Stimulated activated effector memory CD8-positive, alpha-beta T cell treated with anti-CD3 and anti-CD28 coated beads, Interleukin-12 subunit alpha, Interleukin-12 subunit beta, amount 100 ng/mL, for 72 hours (primary cell): ENCODE measurements around the gene PUS1.
"Not testable (repeated sequence)": the region's sequence is repeated elsewhere in the genome, so short reads cannot be mapped to it uniquely, and the experiment has no call there.

ENCODE experiments used
- ATAC-seq: fragments of 150-1000 bp; cut with Tn5 transposase; 2 replicates; pipeline ENCODE4 v1.10.0; 2021
- DNase-seq, 2 donors: peaks; one replicate each; pipeline ENCODE4 v3.0.0; 2021 to 2022; ENCODE audit warnings: low spot score in 2 of 2
- H3K27ac Mint-ChIP-seq: one replicate; pipeline ENCODE4 v1.8.0; 2022; ENCODE audit warnings: mild to moderate bottlenecking, mixed read lengths
- H3K36me3 Mint-ChIP-seq: one replicate; pipeline ENCODE4 v1.8.0; 2022; ENCODE audit warnings: mild to moderate bottlenecking, mixed read lengths
- H3K4me1 Mint-ChIP-seq: one replicate; pipeline ENCODE4 v1.8.0; 2022; ENCODE audit warnings: mixed read lengths
- H3K4me3 Mint-ChIP-seq: one replicate; pipeline ENCODE4 v1.8.0; 2022; ENCODE audit warnings: mild to moderate bottlenecking, mixed read lengths
- H3K9me3 Mint-ChIP-seq: one replicate; pipeline ENCODE4 v1.8.0; 2022; ENCODE audit warnings: mixed read lengths

PUS1 gene

GRCh38 chr12:131950182-131950913 is 21.3 kb downstream of the PUS1 start:
- Mint-ChIP-seq H3K36me3 (peaks cover 21% of the 10 kb centered on the region), H3K9me3 (no peaks in the 10 kb centered on the region), H3K4me3 (peak overlapping the region; percentile 83), H3K4me1 (peaks cover 28% of the 10 kb centered on the region), H3K27ac (peak overlapping the region; percentile 90)
- peak; percentile 39 for ATAC-seq
- DNase-seq, result peak in 1 of 2 donors; percentile 37

GRCh38 chr12:131953810-131954209 is 24.7 kb downstream of the PUS1 start:
- Mint-ChIP-seq H3K36me3 (peaks cover 18% of the 10 kb centered on the region), H3K4me1 (peaks cover 38% of the 10 kb centered on the region)
- DNase-seq, H3K4me3 Mint-ChIP-seq, ATAC-seq, H3K9me3 Mint-ChIP-seq, H3K27ac Mint-ChIP-seq: not testable (repeated sequence)

- not testable (repeated sequence) for ATAC-seq, H3K27ac Mint-ChIP-seq, DNase-seq, H3K9me3 Mint-ChIP-seq, H3K4me3 Mint-ChIP-seq
- H3K36me3 Mint-ChIP-seq, result peaks cover 18% of the 10 kb centered on the region
- H3K4me1 Mint-ChIP-seq, result peaks cover 43% of the 10 kb centered on the region
These were observed 25.4 kb downstream of the PUS1 start for GRCh38 chr12:131954460-131954859.

DNA sequence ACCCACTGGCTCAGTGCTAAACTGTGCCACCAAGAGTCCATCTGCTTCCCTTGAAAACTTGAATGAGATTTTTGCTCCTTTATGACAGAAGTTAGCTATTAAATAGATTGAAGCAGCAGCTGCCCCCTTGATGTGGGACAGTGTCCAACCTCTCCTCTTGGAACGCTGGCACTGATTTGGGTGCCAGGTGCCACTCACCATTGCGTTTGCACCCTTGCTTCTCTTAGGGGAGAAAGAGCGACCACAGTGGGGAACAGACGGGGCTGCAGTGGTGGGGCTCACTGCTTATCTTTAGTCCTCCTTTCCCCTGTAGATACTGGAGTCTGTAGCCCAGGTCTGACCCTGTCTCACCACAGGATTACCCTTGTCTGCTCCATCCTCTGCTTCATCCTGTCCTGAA is 30.0 kb downstream of the PUS1 start:
- H3K9me3 Mint-ChIP-seq, result no peaks in the 10 kb centered on the region
- no peak for DNase-seq
- peak; percentile 28 for ATAC-seq
- H3K36me3 Mint-ChIP-seq, result peaks cover 36% of the 10 kb centered on the region
- peak overlapping the region; percentile 72 for H3K27ac Mint-ChIP-seq
- H3K4me3 Mint-ChIP-seq, result no peak overlapping the region
- peaks cover 65% of the 10 kb centered on the region for H3K4me1 Mint-ChIP-seq

DNA sequence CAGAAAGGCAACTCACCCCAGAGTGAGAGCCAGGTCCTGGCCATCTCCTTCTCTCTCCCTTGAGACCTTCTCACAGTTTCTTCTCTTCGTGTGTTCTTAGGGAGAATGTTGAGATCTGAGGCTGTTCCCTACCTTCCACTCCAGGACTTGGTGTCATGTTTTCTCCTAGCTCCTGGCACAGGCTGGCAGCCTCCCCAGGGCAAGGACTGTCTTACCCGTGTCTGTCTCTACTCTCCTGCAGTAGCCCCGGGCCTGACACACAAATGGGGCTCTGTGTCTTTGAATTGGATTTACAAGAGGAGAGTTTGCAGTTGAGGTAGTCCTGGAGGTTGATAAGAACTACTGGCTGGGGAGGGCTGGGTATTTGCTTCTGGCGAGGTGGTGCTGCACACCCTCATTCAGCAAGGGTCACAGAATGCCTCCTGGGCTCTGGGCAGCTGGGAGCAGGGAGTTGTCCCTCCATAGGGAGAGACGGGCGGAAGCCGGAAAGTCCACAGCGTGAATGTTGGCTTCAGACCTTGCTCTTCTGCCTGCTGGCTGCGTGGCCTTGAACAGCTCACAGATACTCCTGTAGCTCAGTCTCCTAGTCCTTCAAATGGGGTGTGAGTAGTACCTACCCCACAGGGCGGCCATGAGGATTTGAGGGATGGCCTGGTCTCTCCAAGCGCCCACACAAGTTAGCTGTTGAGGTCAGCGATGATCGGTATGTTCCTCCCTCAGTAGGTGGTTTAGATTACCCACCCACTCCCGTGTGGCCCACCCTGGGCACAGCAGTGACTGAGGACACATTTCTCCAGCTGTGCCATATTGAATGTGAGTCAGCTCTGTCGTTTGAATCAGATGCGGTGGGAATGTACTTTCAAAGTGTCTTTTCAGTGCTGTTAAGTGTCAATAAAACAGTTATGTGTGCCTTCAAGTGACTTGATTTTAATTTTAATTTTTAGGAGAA is 30.8 kb downstream of the PUS1 start:
- peak overlapping the region; percentile 72 for H3K27ac Mint-ChIP-seq
- H3K4me1 Mint-ChIP-seq, result peaks cover 70% of the 10 kb centered on the region
- H3K9me3 Mint-ChIP-seq, result no peaks in the 10 kb centered on the region
- DNase-seq (no peak), ATAC-seq (peak; percentile 49)
- H3K4me3 Mint-ChIP-seq, result no peak overlapping the region
- H3K36me3 Mint-ChIP-seq, result peaks cover 43% of the 10 kb centered on the region

DNA sequence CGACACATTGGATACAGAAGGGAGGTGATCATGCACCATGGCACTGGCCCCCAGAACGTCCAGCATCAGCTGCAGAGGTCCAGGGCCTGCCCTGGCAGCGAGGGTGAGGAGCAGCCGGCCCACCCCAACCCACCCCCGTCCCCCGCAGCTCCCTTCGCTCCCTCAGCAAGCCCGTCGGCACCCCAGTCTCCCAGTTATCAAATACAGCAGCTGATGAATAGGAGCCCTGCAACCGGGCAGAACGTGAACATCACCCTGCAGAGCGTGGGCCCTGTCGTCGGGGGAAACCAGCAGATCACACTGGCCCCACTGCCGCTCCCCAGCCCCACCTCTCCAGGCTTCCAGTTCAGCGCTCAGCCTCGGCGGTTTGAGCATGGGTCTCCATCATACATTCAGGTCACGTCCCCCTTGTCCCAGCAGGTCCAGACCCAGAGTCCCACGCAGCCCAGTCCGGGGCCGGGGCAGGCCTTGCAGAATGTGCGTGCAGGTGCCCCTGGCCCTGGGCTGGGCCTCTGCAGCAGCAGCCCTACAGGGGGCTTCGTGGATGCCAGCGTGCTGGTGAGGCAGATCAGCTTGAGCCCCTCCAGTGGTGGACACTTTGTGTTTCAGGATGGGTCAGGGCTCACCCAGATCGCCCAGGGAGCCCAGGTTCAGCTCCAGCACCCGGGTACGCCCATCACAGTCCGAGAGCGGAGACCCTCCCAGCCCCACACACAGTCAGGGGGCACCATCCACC is 31.7 kb downstream of the PUS1 start:
- not testable (repeated sequence) for H3K4me3 Mint-ChIP-seq, H3K9me3 Mint-ChIP-seq, DNase-seq, ATAC-seq, H3K27ac Mint-ChIP-seq
- peaks cover 74% of the 10 kb centered on the region for H3K4me1 Mint-ChIP-seq
- peaks cover 51% of the 10 kb centered on the region for H3K36me3 Mint-ChIP-seq

DNA sequence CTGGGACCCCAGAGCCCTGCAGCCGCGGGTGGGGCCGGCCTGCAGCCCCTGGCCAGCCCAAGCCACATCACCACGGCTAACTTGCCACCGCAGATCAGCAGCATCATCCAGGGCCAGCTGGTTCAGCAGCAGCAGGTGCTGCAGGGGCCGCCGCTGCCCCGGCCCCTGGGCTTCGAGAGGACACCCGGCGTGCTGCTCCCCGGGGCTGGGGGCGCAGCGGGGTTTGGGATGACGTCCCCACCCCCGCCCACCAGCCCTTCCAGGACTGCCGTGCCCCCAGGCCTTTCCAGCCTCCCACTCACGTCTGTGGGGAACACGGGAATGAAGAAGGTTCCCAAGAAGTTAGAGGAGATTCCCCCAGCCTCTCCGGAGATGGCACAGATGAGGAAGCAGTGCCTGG is 32.3 kb downstream of the PUS1 start:
- H3K36me3 Mint-ChIP-seq, result peaks cover 53% of the 10 kb centered on the region
- peaks cover 68% of the 10 kb centered on the region for H3K4me1 Mint-ChIP-seq
- H3K27ac Mint-ChIP-seq, result not testable (repeated sequence)

DNA sequence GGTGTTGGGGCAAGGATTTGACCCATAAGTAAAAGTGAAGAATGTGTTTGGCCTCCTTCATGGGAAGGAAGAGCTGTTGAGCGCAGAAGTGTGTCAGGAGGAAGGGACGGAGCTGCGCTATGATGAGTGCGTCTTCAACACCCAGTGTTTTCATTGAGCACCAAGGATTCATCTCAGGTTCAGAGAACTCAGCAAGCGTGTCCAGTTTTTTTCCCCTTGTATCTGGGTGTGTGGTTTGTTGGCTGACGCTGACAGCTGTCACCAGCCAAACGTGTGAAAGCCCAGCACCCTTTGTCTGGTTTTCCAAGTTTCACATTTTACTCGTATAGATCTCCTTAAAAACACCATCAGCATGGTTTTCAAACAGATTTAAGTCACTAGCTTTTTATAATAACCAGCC is 33.0 kb downstream of the PUS1 start:
- Mint-ChIP-seq H3K9me3 (no peaks in the 10 kb centered on the region), H3K4me1 (peaks cover 64% of the 10 kb centered on the region), H3K36me3 (peaks cover 53% of the 10 kb centered on the region), H3K27ac (no peak overlapping the region), H3K4me3 (no peak overlapping the region)
- ATAC-seq, result no peak
- DNase-seq, result no peak

More for the DNA sequence above, 32.3 kb downstream of the PUS1 start:
- H3K9me3 Mint-ChIP-seq, H3K4me3 Mint-ChIP-seq, DNase-seq, ATAC-seq: not testable (repeated sequence)

DNA sequence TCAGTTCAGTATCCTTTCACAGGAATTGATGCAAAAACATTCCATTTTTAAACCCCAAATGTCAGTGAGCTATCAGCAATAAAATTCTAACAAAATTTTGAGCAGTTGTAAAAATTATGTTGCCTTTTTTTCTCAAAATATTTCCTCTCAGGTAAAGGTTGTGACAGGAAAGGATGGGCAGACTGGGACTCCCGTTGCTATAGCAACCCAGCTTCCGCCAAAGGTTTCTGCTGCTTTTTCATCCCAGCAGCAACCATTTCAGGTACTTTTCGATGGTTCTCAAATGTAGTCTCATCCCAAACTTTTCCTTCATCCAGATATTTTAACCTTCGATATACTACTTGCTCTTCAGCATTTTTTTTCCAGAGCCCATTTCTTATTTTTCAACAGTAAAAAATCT is 34.3 kb downstream of the PUS1 start:
- H3K27ac Mint-ChIP-seq, result peak overlapping the region; percentile 38
- H3K4me1 Mint-ChIP-seq, result peaks cover 64% of the 10 kb centered on the region

DNA sequence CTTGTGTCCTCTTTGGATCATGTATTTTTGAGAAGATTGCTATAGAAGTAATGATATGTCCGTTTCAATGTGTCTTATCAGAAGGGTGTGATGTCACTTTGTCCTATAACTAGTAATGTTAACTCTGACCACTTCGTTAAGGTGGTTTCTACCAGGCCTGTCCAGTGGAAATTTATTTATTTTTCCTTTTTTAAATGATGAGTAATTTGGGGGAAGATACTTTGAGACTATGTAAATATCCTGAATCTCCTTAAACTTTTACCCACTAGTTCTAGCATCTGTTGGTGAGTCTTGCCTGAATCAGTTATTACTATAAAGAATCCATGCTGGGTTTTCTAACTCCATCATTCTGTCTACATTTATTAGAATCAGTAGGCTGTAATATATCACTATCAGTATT is 36.0 kb downstream of the PUS1 start:
- H3K36me3 Mint-ChIP-seq, result peaks cover 53% of the 10 kb centered on the region
- no peak for DNase-seq
- no peaks in the 10 kb centered on the region for H3K9me3 Mint-ChIP-seq
- no peak overlapping the region for H3K27ac Mint-ChIP-seq
- H3K4me3 Mint-ChIP-seq, result no peak overlapping the region
- ATAC-seq, result no peak
- peaks cover 58% of the 10 kb centered on the region for H3K4me1 Mint-ChIP-seq

More for the DNA sequence above, 34.3 kb downstream of the PUS1 start:
- Mint-ChIP-seq H3K4me3 (no peak overlapping the region), H3K36me3 (peaks cover 53% of the 10 kb centered on the region), H3K9me3 (no peaks in the 10 kb centered on the region)
- no peak for DNase-seq
- no peak for ATAC-seq

DNA sequence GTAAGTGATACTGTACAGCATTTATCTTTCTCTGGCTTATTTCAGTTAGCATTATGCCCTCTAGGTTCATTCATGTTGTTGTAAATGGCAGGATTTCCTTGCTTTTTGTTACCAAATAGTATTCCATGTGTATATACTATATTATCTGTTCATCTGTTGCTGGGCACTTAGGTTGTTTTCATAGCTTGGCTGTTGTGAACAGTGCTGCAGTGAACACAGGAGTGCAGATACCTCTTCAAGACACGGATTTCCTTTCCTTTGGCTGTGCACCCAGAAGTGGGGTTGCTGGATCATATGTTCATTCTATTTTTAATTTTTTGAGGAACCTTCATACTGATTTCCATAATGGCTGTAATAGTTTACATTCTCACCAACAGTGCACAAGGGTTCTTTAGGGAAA is 42.1 kb downstream of the PUS1 start:
- no peak for DNase-seq
- Mint-ChIP-seq H3K9me3 (no peaks in the 10 kb centered on the region), H3K27ac (no peak overlapping the region)

GRCh38 chr12:131975228-131975627 is 46.2 kb downstream of the PUS1 start:
- ATAC-seq (no peak), DNase-seq (no peak)
- peaks cover 15% of the 10 kb centered on the region for H3K4me1 Mint-ChIP-seq
- H3K9me3 Mint-ChIP-seq, result no peaks in the 10 kb centered on the region
- H3K36me3 Mint-ChIP-seq, result peaks cover 74% of the 10 kb centered on the region
- no peak overlapping the region for H3K27ac Mint-ChIP-seq
- H3K4me3 Mint-ChIP-seq, result no peak overlapping the region

More for the DNA sequence above, 42.1 kb downstream of the PUS1 start:
- no peak for ATAC-seq
- Mint-ChIP-seq H3K4me3 (no peak overlapping the region), H3K36me3 (peaks cover 37% of the 10 kb centered on the region), H3K4me1 (peaks cover 28% of the 10 kb centered on the region)

DNA sequence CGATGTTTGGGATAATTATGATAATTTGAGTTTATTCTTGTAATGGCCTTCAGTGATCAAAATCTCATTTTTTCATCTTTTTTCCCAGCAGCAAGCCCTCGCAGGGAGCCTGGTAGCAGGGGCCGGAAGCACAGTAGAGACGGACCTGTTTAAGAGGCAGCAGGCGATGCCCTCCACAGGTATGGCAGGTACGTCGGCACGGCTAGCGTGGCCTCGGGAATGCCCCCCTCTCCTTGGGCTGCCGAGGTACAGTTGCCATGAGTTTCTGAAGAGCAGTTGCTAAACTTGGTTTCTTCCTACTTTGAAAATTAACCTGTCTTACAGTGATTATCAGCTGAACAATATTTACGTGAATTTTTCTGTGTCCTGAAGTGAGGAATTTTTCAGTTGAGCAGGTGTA is 50.5 kb downstream of the PUS1 start:
- peaks cover 89% of the 10 kb centered on the region for H3K36me3 Mint-ChIP-seq
- no peaks in the 10 kb centered on the region for H3K9me3 Mint-ChIP-seq
- H3K27ac Mint-ChIP-seq, result no peak overlapping the region
- peaks cover 12% of the 10 kb centered on the region for H3K4me1 Mint-ChIP-seq
- H3K4me3 Mint-ChIP-seq, result no peak overlapping the region
- ATAC-seq, result no peak
- no peak for DNase-seq

- Mint-ChIP-seq H3K4me1 (peaks cover 12% of the 10 kb centered on the region), H3K27ac (no peak overlapping the region), H3K9me3 (no peaks in the 10 kb centered on the region), H3K4me3 (no peak overlapping the region), H3K36me3 (peaks cover 95% of the 10 kb centered on the region)
- DNase-seq (no peak), ATAC-seq (no peak)
These were observed 51.2 kb downstream of the PUS1 start for GRCh38 chr12:131980263-131980662.

- Mint-ChIP-seq H3K36me3 (peaks cover 97% of the 10 kb centered on the region), H3K27ac (no peak overlapping the region), H3K9me3 (no peaks in the 10 kb centered on the region), H3K4me3 (no peak overlapping the region), H3K4me1 (peaks cover 6% of the 10 kb centered on the region)
- DNase-seq, result no peak
- ATAC-seq, result no peak
These were observed 52.3 kb downstream of the PUS1 start for GRCh38 chr12:131981388-131981787.
